GM19397 (cell line): ENCODE data around the gene ZSWIM6.
A peak's percentile ranks its signal among the peaks of the same experiment; 100 is the strongest.
"Not testable (repeated sequence)": the region's sequence is repeated elsewhere in the genome, so short reads cannot be mapped to it uniquely, and the experiment has no call there.

ENCODE experiments used
- ATAC-seq: cut with Tn5 transposase; IDR thresholded peaks from one replicate; pipeline ENCODE4 v1.9.1; 2021; ENCODE audit warnings: mild to moderate bottlenecking, moderate library complexity; ENCODE audit not compliant: unreplicated experiment

The ZSWIM6 gene

GRCh38 chr5:61402970-61403900 lies 71.2 kb downstream of the ZSWIM6 start:
- no peak for ATAC-seq

GRCh38 chr5:61405511-61406295 lies 73.6 kb downstream of the ZSWIM6 start:
- ATAC-seq: no peak

- not testable (repeated sequence) for ATAC-seq
These were observed 74.4 kb downstream of the ZSWIM6 start for GRCh38 chr5:61406497-61406896.

- ATAC-seq: no peak
These were observed 75.7 kb downstream of the ZSWIM6 start for GRCh38 chr5:61407706-61408270.

GRCh38 chr5:61408476-61409168 lies 76.6 kb downstream of the ZSWIM6 start:
- peak; percentile 100 for ATAC-seq

- ATAC-seq: no peak
These were observed 77.5 kb downstream of the ZSWIM6 start for GRCh38 chr5:61409568-61409967.

GRCh38 chr5:61410811-61411210 lies 78.8 kb downstream of the ZSWIM6 start:
- no peak for ATAC-seq

GRCh38 chr5:61412361-61412760 lies 80.3 kb downstream of the ZSWIM6 start:
- ATAC-seq: no peak

GRCh38 chr5:61413205-61413604 lies 81.1 kb downstream of the ZSWIM6 start:
- ATAC-seq: not testable (repeated sequence)

- no peak for ATAC-seq
These were observed 82.7 kb downstream of the ZSWIM6 start for GRCh38 chr5:61414806-61415205.

- ATAC-seq: no peak
These were observed 84.0 kb downstream of the ZSWIM6 start for GRCh38 chr5:61416010-61416409.

GRCh38 chr5:61416420-61416819 lies 84.4 kb downstream of the ZSWIM6 start:
- ATAC-seq: no peak

GRCh38 chr5:61417340-61417739 lies 85.3 kb downstream of the ZSWIM6 start:
- ATAC-seq: no peak

- ATAC-seq: no peak
These were observed 85.8 kb downstream of the ZSWIM6 start for GRCh38 chr5:61417851-61418250.

GRCh38 chr5:61419106-61419505 lies 87.0 kb downstream of the ZSWIM6 start:
- no peak for ATAC-seq

GRCh38 chr5:61420016-61420415 lies 88.0 kb downstream of the ZSWIM6 start:
- ATAC-seq: no peak

- not testable (repeated sequence) for ATAC-seq
These were observed 89.2 kb downstream of the ZSWIM6 start for GRCh38 chr5:61421262-61421661.

- no peak for ATAC-seq
These were observed 91.6 kb downstream of the ZSWIM6 start for GRCh38 chr5:61423487-61424145.

GRCh38 chr5:61425918-61426317 lies 93.9 kb downstream of the ZSWIM6 start:
- ATAC-seq: no peak

- no peak for ATAC-seq
These were observed 97.8 kb downstream of the ZSWIM6 start for GRCh38 chr5:61429906-61430305.
